Lower leg skin (tissue), 4 donors: Measurements from ENCODE around the gene NIPBL. TPM values are rescaled to one million over a fixed set of nuclear protein-coding genes. Genes with fewer than 3 reads are reported as not detected.
"Not testable (repeated sequence)": the region's sequence is repeated elsewhere in the genome, so short reads cannot be mapped to it uniquely, and the experiment has no call there.

Experiments
- DNase-seq, 2 donors: peaks; one replicate each; pipeline ENCODE4 v3.0.0-alpha.2; 2019; ENCODE audit warnings: low spot score in 2 of 2
- H3K4me3 ChIP-seq: fragments of 200-600 bp; sonication (generic); 2 replicates; pipeline ENCODE4 v1.5.1; 2017; ENCODE audit warnings: mild to moderate bottlenecking, low read depth; ENCODE audit not compliant: poor library complexity, severe bottlenecking
- POLR2A ChIP-seq, 2 donors: fragments of 450-650 bp; IDR thresholded peaks; one replicate each; pipeline ENCODE4 v1.6.1; 2016 to 2017; ENCODE audit warnings: antibody characterized with exemption in 2 of 2, mild to moderate bottlenecking in 1 of 2, moderate library complexity in 1 of 2
- WGBS, 2 donors: methylation state at CpG; one replicate each; pipeline ENCODE4 v1.1.5; 2018; 5-methylcytosine and 5-hydroxymethylcytosine counted together
- intact Hi-C: fragments of 100-400 bp; cut with DNase I; formaldehyde crosslinking; loops from one replicate; pipeline ENCODE4 v1.15.0; 2023; ENCODE audit warnings: low total_unique reads
- total RNA-seq, 4 donors: library from RNA; depleted of rRNA; stranded (reverse); fragments of >200 nt; gene quantifications; one replicate each; pipeline ENCODE4 v1.1.0, GENCODE V29; 2016
- TF ChIP-seq, protein P1 (sequence below), 3 donors: fragments of 450-650 bp; IDR thresholded peaks; one replicate each; pipeline ENCODE4 v1.5.1; 2016; ENCODE audit warnings: antibody characterized with exemption in 3 of 3, mild to moderate bottlenecking in 3 of 3, moderate library complexity in 2 of 3

The NIPBL gene
- total RNA-seq, 4 donors from 2014 or later, result 39.0 to 56.9 (median 49.4) TPM

- intact Hi-C loops, result no loop called here
These were observed 34.5 kb upstream of the NIPBL start for GRCh38 chr5:36842087-36842486.

DNA sequence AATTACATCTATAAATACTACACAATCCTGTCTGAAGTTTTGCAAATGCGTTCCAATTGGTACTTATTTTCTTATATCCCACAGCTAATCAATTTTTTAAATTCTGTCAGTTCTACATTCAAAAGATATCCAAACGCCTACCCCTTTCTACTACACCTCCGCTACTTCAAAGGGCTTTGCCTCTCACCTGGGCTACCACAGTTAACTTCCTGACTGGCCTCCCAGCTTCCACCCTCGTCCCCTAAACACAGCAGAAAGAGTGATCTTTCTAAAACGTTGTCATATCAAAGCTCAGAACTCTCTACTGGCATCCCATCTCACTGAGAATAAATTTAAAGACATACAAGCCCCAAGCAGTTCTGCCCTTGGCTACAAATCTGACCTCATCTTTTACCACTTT is 32.3 kb upstream of the NIPBL start:
- no peak for DNase-seq
- WGBS, 2 donors, result 55 to 58% methylated on average over 5 of the region's 5 CpGs
- intact Hi-C loops, result no loop called here
- TF ChIP-seq, protein P1, sequence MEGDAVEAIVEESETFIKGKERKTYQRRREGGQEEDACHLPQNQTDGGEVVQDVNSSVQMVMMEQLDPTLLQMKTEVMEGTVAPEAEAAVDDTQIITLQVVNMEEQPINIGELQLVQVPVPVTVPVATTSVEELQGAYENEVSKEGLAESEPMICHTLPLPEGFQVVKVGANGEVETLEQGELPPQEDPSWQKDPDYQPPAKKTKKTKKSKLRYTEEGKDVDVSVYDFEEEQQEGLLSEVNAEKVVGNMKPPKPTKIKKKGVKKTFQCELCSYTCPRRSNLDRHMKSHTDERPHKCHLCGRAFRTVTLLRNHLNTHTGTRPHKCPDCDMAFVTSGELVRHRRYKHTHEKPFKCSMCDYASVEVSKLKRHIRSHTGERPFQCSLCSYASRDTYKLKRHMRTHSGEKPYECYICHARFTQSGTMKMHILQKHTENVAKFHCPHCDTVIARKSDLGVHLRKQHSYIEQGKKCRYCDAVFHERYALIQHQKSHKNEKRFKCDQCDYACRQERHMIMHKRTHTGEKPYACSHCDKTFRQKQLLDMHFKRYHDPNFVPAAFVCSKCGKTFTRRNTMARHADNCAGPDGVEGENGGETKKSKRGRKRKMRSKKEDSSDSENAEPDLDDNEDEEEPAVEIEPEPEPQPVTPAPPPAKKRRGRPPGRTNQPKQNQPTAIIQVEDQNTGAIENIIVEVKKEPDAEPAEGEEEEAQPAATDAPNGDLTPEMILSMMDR (IDR thresholded peaks at IDR 0.05), result no peak
- no peak for TF ChIP-seq POLR2A (IDR thresholded peaks at IDR 0.05)
- H3K4me3 ChIP-seq, result no peak overlapping the region

More at GRCh38 chr5:36842087-36842486, 34.5 kb upstream of the NIPBL start:
- TF ChIP-seq, protein P1 (IDR thresholded peaks at IDR 0.05), result no peak
- TF ChIP-seq POLR2A (IDR thresholded peaks at IDR 0.05), result no peak
- no peak overlapping the region for H3K4me3 ChIP-seq
- DNase-seq, result no peak
- WGBS, 2 donors, result 24 to 29% methylated on average over 1 of the region's 1 CpG

DNA sequence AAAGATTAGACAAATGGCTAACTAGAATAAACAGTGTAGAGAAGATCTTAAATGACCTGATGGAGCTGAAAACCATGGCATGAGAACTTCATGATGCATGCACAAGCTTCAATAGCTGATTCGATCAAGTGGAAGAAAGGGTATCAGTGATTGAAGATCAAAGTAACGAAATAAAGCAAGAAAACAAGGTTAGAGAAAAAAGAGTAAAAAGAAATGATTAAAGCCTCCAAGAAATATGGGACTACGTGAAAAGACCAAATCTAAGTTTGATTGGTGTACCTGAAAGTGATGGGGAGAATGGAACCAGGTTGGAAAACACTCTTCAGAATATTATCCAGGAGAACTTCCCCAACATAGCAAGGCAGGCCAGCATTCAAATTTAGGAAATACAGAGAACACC is 28.0 kb upstream of the NIPBL start:
- DNase-seq, intact Hi-C loops, H3K4me3 ChIP-seq: not testable (repeated sequence)
- WGBS, 2 donors, result 88 to 95% methylated on average over 3 of the region's 3 CpGs

GRCh38 chr5:36852903-36853302 is 23.7 kb upstream of the NIPBL start:
- DNase-seq, H3K4me3 ChIP-seq, intact Hi-C loops: not testable (repeated sequence)
- WGBS, 2 donors, result 91 to 97% methylated on average over 6 of the region's 6 CpGs

GRCh38 chr5:36854402-36855140 is 22.0 kb upstream of the NIPBL start:
- no peak overlapping the region for H3K4me3 ChIP-seq
- intact Hi-C loops, result no loop called here
- DNase-seq, result no peak
- 82 to 85% methylated on average over 16 of the region's 16 CpGs for WGBS, 2 donors
- TF ChIP-seq, protein P1 (IDR thresholded peaks at IDR 0.05), result no peak
- TF ChIP-seq POLR2A (IDR thresholded peaks at IDR 0.05), result no peak

GRCh38 chr5:36855141-36855495 is 21.5 kb upstream of the NIPBL start:
- DNase-seq, result no peak
- intact Hi-C loops, result no loop called here
- H3K4me3 ChIP-seq, result no peak overlapping the region
- TF ChIP-seq, protein P1 (IDR thresholded peaks at IDR 0.05), result no peak
- TF ChIP-seq POLR2A (IDR thresholded peaks at IDR 0.05), result no peak
- 89 to 93% methylated on average over 10 of the region's 10 CpGs for WGBS, 2 donors

- intact Hi-C loops, result no loop called here
These were observed 14.7 kb upstream of the NIPBL start for GRCh38 chr5:36861871-36862270.

More at GRCh38 chr5:36861871-36862270, 14.7 kb upstream of the NIPBL start:
- H3K4me3 ChIP-seq, result no peak overlapping the region
- TF ChIP-seq, protein P1 (IDR thresholded peaks at IDR 0.05), result no peak
- no peak for TF ChIP-seq POLR2A (IDR thresholded peaks at IDR 0.05)
- 93% methylated on average over 1 of the region's 1 CpG for WGBS, 2 donors
- DNase-seq, result no peak
